GDM1 (cell line): ENCODE results near the gene OLR1.
"Not testable (repeated sequence)": the region's sequence is repeated elsewhere in the genome, so short reads cannot be mapped to it uniquely, and the experiment has no call there.

ENCODE experiments used
- DNase-seq: peaks from one replicate; lab custom pipeline; 2025; lab: John Stamatoyannopoulos, UW

OLR1 gene

GRCh38 chr12:10190558-10191388 is 18.8 kb upstream of the OLR1 start:
- peak; percentile 4 for DNase-seq

GRCh38 chr12:10189653-10190052 is 17.7 kb upstream of the OLR1 start:
- no peak for DNase-seq

GRCh38 chr12:10186958-10187357 is 15.0 kb upstream of the OLR1 start:
- not testable (repeated sequence) for DNase-seq

- DNase-seq: no peak
Observed at GRCh38 chr12:10186299-10186698, 14.4 kb upstream of the OLR1 start.

GRCh38 chr12:10184261-10184843 is 12.4 kb upstream of the OLR1 start:
- DNase-seq: no peak

GRCh38 chr12:10182354-10183049 is 10.6 kb upstream of the OLR1 start:
- DNase-seq: no peak

GRCh38 chr12:10179776-10180181 is 7.8 kb upstream of the OLR1 start:
- DNase-seq: no peak

GRCh38 chr12:10178821-10179220 is 6.9 kb upstream of the OLR1 start, which contains the start of gene TMEM52B:
Gene TMEM52B, plus strand, starts transcription at chr12:10179032. Its CDS starts 543 bp downstream, at chr12:10179575.
- DNase-seq: no peak

- DNase-seq: no peak
Observed at GRCh38 chr12:10175846-10176636, 4.1 kb upstream of the OLR1 start.

- no peak for DNase-seq
Observed at GRCh38 chr12:10174986-10175614, 3.2 kb upstream of the OLR1 start.

- no peak for DNase-seq
Observed at GRCh38 chr12:10170216-10170615, 1.7 kb downstream of the OLR1 start.

- no peak for DNase-seq
Observed at GRCh38 chr12:10169104-10169503, 2.8 kb downstream of the OLR1 start.

- no peak for DNase-seq
Observed at GRCh38 chr12:10167599-10167998, 4.3 kb downstream of the OLR1 start.

GRCh38 chr12:10165421-10165820 is 6.5 kb downstream of the OLR1 start:
- DNase-seq: no peak

- DNase-seq: no peak
Observed at GRCh38 chr12:10163084-10163483, 8.8 kb downstream of the OLR1 start.

GRCh38 chr12:10160617-10161385 is 11.1 kb downstream of the OLR1 start:
- DNase-seq: no peak

GRCh38 chr12:10159280-10159679 is 12.7 kb downstream of the OLR1 start:
- no peak for DNase-seq

GRCh38 chr12:10158406-10158805 is 13.5 kb downstream of the OLR1 start:
- DNase-seq: no peak

GRCh38 chr12:10155966-10156365 is 16.0 kb downstream of the OLR1 start:
- no peak for DNase-seq

- no peak for DNase-seq
Observed at GRCh38 chr12:10154145-10154496, 17.8 kb downstream of the OLR1 start.
